HepG2 (cell line): ENCODE results near the gene ZNF491. TPM values are rescaled to one million over a fixed set of nuclear protein-coding genes. Genes with fewer than 3 reads are reported as not detected.

ENCODE experiments used
- ARID2 ChIP-seq: sonication (generic); formaldehyde crosslinking; IDR thresholded peaks from 2 replicates; pipeline ENCODE4 v1.8.1; 2022; ENCODE audit warnings: mild to moderate bottlenecking, missing genetic modification reagents, borderline replicate concordance
- CSRNP1 ChIP-seq: sonication (generic); formaldehyde crosslinking; IDR thresholded peaks from 2 replicates; pipeline ENCODE4 v1.8.1; 2023; ENCODE audit warnings: mild to moderate bottlenecking, missing genetic modification reagents
- DDIT3 ChIP-seq: sonication (generic); formaldehyde crosslinking; IDR thresholded peaks from 2 replicates; pipeline ENCODE4 v1.4.0; 2020; ENCODE audit warnings: mild to moderate bottlenecking, missing genetic modification reagents
- FOXP4 ChIP-seq: sonication (generic); formaldehyde crosslinking; IDR thresholded peaks from 2 replicates; pipeline ENCODE4 v1.4.0; 2020; ENCODE audit warnings: missing genetic modification reagents
- GATA4 ChIP-seq: sonication (generic); IDR thresholded peaks from 2 replicates; pipeline ENCODE4 v1.6.1; 2016; ENCODE audit warnings: antibody characterized with exemption, low read depth, borderline replicate concordance
- GATAD2A ChIP-seq: IDR thresholded peaks from 2 replicates; pipeline ENCODE4 v1.6.1; 2016
- HMGA1 ChIP-seq: sonication (generic); formaldehyde crosslinking; conservative IDR thresholded peaks from 2 replicates; pipeline ENCODE4 v1.4.0; 2020; ENCODE audit warnings: missing genetic modification reagents
- HNRNPL ChIP-seq: fragments of 200-400 bp; formaldehyde crosslinking; IDR thresholded peaks from 2 replicates; pipeline ENCODE4 v1.6.1; 2017; ENCODE audit warnings: mild to moderate bottlenecking, low read depth, low read length
- IKZF4 ChIP-seq: sonication (generic); formaldehyde crosslinking; IDR thresholded peaks from 2 replicates; pipeline ENCODE4 v1.5.1; 2020; ENCODE audit warnings: borderline replicate concordance, mild to moderate bottlenecking, low read depth, missing genetic modification reagents; ENCODE audit errors: not compliant biosample characterization
- KDM1A ChIP-seq: IDR thresholded peaks from 2 replicates; pipeline ENCODE4 v1.6.1; 2016; ENCODE audit warnings: missing compliant biosample characterization
- MATR3 ChIP-seq: sonication (generic); formaldehyde crosslinking; IDR thresholded peaks from 2 replicates; pipeline ENCODE4 v1.4.0; 2020; ENCODE audit warnings: missing genetic modification reagents
- NFE2L2 ChIP-seq: fragments of 150-350 bp; IDR thresholded peaks from 2 replicates; pipeline ENCODE4 v1.6.1; 2014; ENCODE audit warnings: low read length
- RFXANK ChIP-seq: IDR thresholded peaks from 2 replicates; pipeline ENCODE4 v1.6.1; 2016
- TBX3 ChIP-seq: fragments of 450-650 bp; IDR thresholded peaks from 2 replicates; pipeline ENCODE4 v1.6.1; 2017; ENCODE audit warnings: antibody characterized with exemption, mild to moderate bottlenecking, inconsistent platforms, borderline replicate concordance
- ZBTB39 ChIP-seq: sonication (generic); formaldehyde crosslinking; IDR thresholded peaks from 2 replicates; pipeline ENCODE4 v1.5.0; 2020; ENCODE audit warnings: missing genetic modification reagents
- ZC3H13 ChIP-seq: sonication (generic); formaldehyde crosslinking; IDR thresholded peaks from 2 replicates; pipeline ENCODE4 v1.8.1; 2023; ENCODE audit warnings: mild to moderate bottlenecking, missing genetic modification reagents, moderate library complexity
- ZNF281 ChIP-seq: sonication (generic); formaldehyde crosslinking; IDR thresholded peaks from 2 replicates; pipeline ENCODE4 v1.4.0; 2020; ENCODE audit warnings: missing genetic modification reagents, borderline replicate concordance
- ZNF367 ChIP-seq: sonication (generic); formaldehyde crosslinking; IDR thresholded peaks from 2 replicates; pipeline ENCODE4 v1.4.0; 2020; ENCODE audit warnings: missing genetic modification reagents, borderline replicate concordance
- ZNF629 ChIP-seq: sonication (generic); formaldehyde crosslinking; conservative IDR thresholded peaks from 2 replicates; pipeline ENCODE4 v1.5.0; 2020; ENCODE audit warnings: missing genetic modification reagents
- ZZZ3 ChIP-seq: sonication (generic); formaldehyde crosslinking; IDR thresholded peaks from 2 replicates; pipeline ENCODE4 v1.4.0; 2020; ENCODE audit warnings: missing genetic modification reagents, mild to moderate bottlenecking, borderline replicate concordance
- polyA plus RNA-seq, 8 experiments: library from polyadenylated mRNA; depleted of rRNA in 3 of 8; stranded (reverse) in 7 of 8; unstranded in 1 of 8; fragments of >200 nt; fragmentation: Illumina TruSeq in 4 of 8; extraction: Trizol in 4 of 8; gene quantifications; 2 replicates each; pipeline versions ENCODE4 v1.2.1 to v1.2.3, GENCODE V29; 2011 to 2016; ENCODE audit warnings: low read depth in 4 of 8, missing spikeins in 1 of 8, mixed read lengths in 1 of 8; ENCODE audit not compliant: insufficient read depth in 1 of 8
- total RNA-seq, 5 experiments: library from RNA; depleted of rRNA; stranded (reverse); fragments of >200 nt; fragmentation: Illumina TruSeq; extraction: Trizol; gene quantifications; 2 replicates each; pipeline ENCODE4 v1.2.3, GENCODE V29; 2016; ENCODE audit warnings: low read depth in 1 of 5

ZNF491 gene
- total and polyA plus RNA-seq, 2 of the 13 experiments (the other 11 are each of a cell fraction or from before 2014, with no cell fraction given), result 0.57 to 2.2 TPM

DNA sequence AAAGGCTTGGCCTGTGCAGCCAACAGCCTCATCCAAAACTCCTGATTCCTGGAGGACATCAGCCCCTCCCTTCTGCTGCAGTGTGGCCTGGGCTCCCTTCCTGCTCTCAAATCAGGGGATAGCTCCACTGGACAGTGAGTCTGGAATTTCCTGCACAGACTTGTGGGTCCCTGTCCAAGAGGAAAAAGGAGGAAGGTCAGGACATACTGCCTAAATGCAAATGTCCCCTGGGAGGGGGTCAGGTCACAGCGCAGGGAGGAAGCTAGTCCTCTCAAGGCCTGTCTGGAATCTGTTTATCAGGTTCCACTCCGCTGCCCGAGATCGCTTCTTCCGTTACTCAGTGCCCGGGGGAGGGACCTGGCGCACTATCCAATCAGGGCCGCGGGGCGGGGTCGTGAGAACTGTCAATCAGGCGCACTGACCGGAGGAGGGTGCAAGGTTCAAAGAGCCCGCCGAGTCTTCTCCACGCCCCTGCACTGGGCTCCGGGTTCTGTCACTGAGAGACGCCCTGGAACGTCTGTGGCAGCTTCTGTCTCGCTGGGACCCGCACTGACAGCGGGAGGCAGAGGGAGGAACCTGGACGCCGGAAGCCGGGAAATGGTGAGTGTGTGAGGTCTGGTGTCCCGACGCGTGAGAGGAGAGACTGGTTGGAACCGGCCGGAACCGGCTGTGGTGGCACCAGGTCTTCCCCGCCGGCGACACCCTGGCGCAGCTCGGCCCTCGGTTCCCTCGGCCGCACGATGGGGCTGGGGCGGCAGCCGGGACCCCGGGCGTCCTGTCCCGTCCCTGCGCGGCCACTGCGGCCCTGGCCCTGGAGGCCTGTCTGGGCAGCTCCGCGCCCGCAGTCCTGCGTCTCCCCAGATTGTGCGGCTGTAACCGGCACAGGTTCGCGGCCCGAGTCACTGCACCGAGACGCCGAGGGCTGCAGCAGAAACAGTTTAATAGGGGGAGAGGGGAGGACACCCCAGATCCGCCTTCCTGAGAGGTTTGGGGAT lies 31.4 kb upstream of the ZNF491 start, which contains the start of gene ZNF441 (continued):
- TF ChIP-seq ZC3H13 (CRISPR knock-in tag) (no peak), TBX3 (peak; percentile 32; the same call in 1 of the 2 replicates), ZNF629 (CRISPR knock-in tag) (no peak), CSRNP1 (CRISPR knock-in tag) (peak; percentile 62; the same call in 1 of the 2 replicates), KDM1A (no peak), MATR3 (CRISPR knock-in tag) (no peak), FOXP4 (CRISPR knock-in tag) (no peak), IKZF4 (CRISPR knock-in tag) (peak; percentile 90), NFE2L2 (no peak), HMGA1 (CRISPR knock-in tag) (no peak), GATAD2A (CRISPR knock-in tag) (peak; percentile 36), ZBTB39 (CRISPR knock-in tag) (peak; percentile 43; the same call in 1 of the 2 replicates), ARID2 (CRISPR knock-in tag) (peak; percentile 96), ZNF281 (CRISPR knock-in tag) (no peak), ZZZ3 (CRISPR knock-in tag) (no peak), GATA4 (peak; percentile 82; the same call in 1 of the 2 replicates), ZNF367 (no peak), HNRNPL (no peak), RFXANK (CRISPR knock-in tag) (no peak), DDIT3 (no peak)
